ENCODE measurements around the gene NR1H4. TPM values are rescaled to one million over a fixed set of nuclear protein-coding genes. Genes with fewer than 3 reads are reported as not detected.

NR1H4 gene
- total and polyA plus RNA-seq, 9 of the 15 experiments (the other 6 are each of a cell fraction or from before 2014, with no cell fraction given), result 0.03 TPM; not detected in 8

DNA sequence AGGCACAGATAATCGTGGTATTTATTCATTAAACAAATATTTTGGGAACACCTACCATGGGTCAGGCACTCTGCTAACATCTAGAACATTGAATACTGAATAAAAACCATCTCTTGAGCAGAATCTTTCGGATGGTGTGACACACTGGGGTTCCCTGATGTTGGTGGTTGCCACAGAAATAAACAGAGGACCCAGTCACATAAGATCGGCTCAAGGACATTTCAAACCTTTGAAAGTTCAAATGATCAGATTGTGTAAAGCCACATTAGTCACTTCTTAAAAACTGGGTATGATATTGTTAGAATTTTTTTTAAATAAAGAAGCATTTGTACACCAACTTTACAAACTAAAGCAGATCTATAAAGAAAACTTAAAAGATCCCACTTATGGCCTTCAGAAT lies 39.0 kb downstream of the NR1H4 start:
- Histone ChIP-seq H2AFZ (ENCODE audit: low read depth, low read length) (no peak overlapping the region), H4K20me1 (replicated peaks; ENCODE audit: control insufficient read depth, insufficient read depth, low read length) (no peaks in the 10 kb centered on the region), H3K9me1 (ENCODE audit: control insufficient read depth, insufficient read depth, low read length) (no peaks in the 10 kb centered on the region), H3K9ac (ENCODE audit: insufficient read depth in 1 of 2, low read depth in 2 of 2, low read length in 2 of 2) (no peak overlapping the region), H3K27me3 (ENCODE audit: control insufficient read depth in 2 of 2, insufficient read depth in 2 of 2, low read length in 2 of 2) (0 out of 5 replicates have a peak, but pooled peaks cover 0 to 2% of the 10 kb centered on the region in 2 experiments), H3K27ac (ENCODE audit: extremely low read depth, low read depth, low read length) (no peak overlapping the region), H3K4me3 (no peak overlapping the region), H3K4me1 (replicated peaks in 1 of 2; ENCODE audit: control insufficient read depth in 2 of 2, insufficient read depth in 2 of 2, low read length in 2 of 2) (no peaks in the 10 kb centered on the region), H3K4me2 (ENCODE audit: insufficient read depth, low read length) (no peak overlapping the region), H3K79me2 (ENCODE audit: control insufficient read depth, insufficient read depth, low read length) (no peaks in the 10 kb centered on the region), H3K9me3 (replicated peaks; ENCODE audit: control insufficient read depth, insufficient read depth, low read depth, low read length) (no peaks in the 10 kb centered on the region), H3K36me3 (ENCODE audit: control insufficient read depth, insufficient read depth, low read length) (no peaks in the 10 kb centered on the region)
- POLR2A ChIA-PET, result no interaction called here
- FAIRE-seq (no peak), ATAC-seq (no peak), DNase-seq (ENCODE audit: extremely low read depth in 1 of 4, low spot score in 3 of 4) (no peak)
- TF ChIP-seq BMI1 (IDR thresholded peaks at IDR 0.05; ENCODE audit: low read length), result no peak
- TF ChIP-seq GABPB1 (CRISPR knock-in tag; IDR thresholded peaks at IDR 0.05), result no peak
- no peak for TF ChIP-seq HBP1 (CRISPR knock-in tag; IDR thresholded peaks at IDR 0.05)
- no peak for TF ChIP-seq ZNF395 (CRISPR knock-in tag; IDR thresholded peaks at IDR 0.05)
- no peak for TF ChIP-seq PATZ1 (CRISPR knock-in tag; IDR thresholded peaks at IDR 0.05; ENCODE audit: borderline replicate concordance)
- TF ChIP-seq STAG1 (CRISPR knock-in tag; IDR thresholded peaks at IDR 0.05; ENCODE audit: borderline replicate concordance), result no peak
- TF ChIP-seq MNT (conservative IDR thresholded peaks at IDR 0.05), result no peak
- intact Hi-C loops (cut with micrococcal nuclease) (no loop called here), in situ Hi-C loops (cut with MboI) (no loop called here)
- CTCF ChIA-PET (ENCODE audit: low intra/inter-chr PET ratio), result no interaction called here
- BruUV-seq (replicated peaks), result no TSS peak
- 0% methylated on average over 3 of the region's 3 CpGs for WGBS (ENCODE audit: insufficient coverage, low coverage, missing lambda C conversion rate)

Measured in K562 (cell line).